A549 treated with ZK216348 at 1 μM for 4 hours (cell line): ENCODE measurements around the gene RELB. TPM values are rescaled to one million over a fixed set of nuclear protein-coding genes. Genes with fewer than 3 reads are reported as not detected.

Source experiments
- total RNA-seq: library from RNA; stranded (reverse); fragments of 200-300 nt; extraction: Qiagen RNA extraction; gene quantifications from 5 replicates; pipeline ENCODE4 v1.2.3, GENCODE V29; 2022; ENCODE audit warnings: low read depth

Gene RELB
- total RNA-seq: 21.5 to 47.3 TPM (median 39.4 TPM) in 5 replicates

GRCh38 chr19:45001087-45001739 is at the start of gene RELB:
TSS of gene RELB (plus strand) at chr19:45001464. CDS start at chr19:45001580, 116 bp downstream.

GRCh38 chr19:44954649-44955504 is 46.4 kb upstream of the RELB start, which contains the start of gene CLPTM1:
TSS of gene CLPTM1 (plus strand) at chr19:44955380. CDS start at chr19:44955396, 16 bp downstream.

GRCh38 chr19:45038931-45039893 is 37.9 kb downstream of the RELB start, which contains the start of gene CLASRP:
TSS of gene CLASRP (plus strand) at chr19:45039045. CDS start at chr19:45040213, 1,168 bp downstream.

GRCh38 chr19:45076029-45076850 is 75.0 kb downstream of the RELB start, which contains the start of gene ZNF296:
TSS of gene ZNF296 (minus strand) at chr19:45076478. CDS start at chr19:45076373, 105 bp downstream.

GRCh38 chr19:45079063-45079910 is 78.0 kb downstream of the RELB start, which contains the start of gene GEMIN7:
TSS of gene GEMIN7 (plus strand) at chr19:45079260. CDS start at chr19:45090115, 10,855 bp downstream.

Other genes starting within 250 kb of the RELB start
- gene CBLC, start 223.6 kb upstream of the RELB start, total RNA-seq: not detected in 5 replicates
- 46.2 to 95.2 TPM (median 82.2 TPM) in 5 replicates for gene BCAM, start 192.4 kb upstream of the RELB start, total RNA-seq
- gene NECTIN2, start 155.2 kb upstream of the RELB start, total RNA-seq: 66.5 to 87.0 TPM (median 80.6 TPM) in 5 replicates
- 157 to 269 TPM (median 249 TPM) in 5 replicates for gene TOMM40, start 110.2 kb upstream of the RELB start, total RNA-seq
- 9.7 to 22.0 TPM (median 15.3 TPM) in 5 replicates for gene APOE, start 95.7 kb upstream of the RELB start, total RNA-seq
- 106 to 124 TPM (median 109 TPM) in 5 replicates for gene APOC1, start 86.9 kb upstream of the RELB start, total RNA-seq
- not detected in 5 replicates for gene APOC4, start 59.2 kb upstream of the RELB start, total RNA-seq
- gene APOC2, start 55.4 kb upstream of the RELB start, total RNA-seq: not detected in 5 replicates
- 105 to 202 TPM (median 186 TPM) in 5 replicates for gene CLPTM1, start 46.1 kb upstream of the RELB start, total RNA-seq
- gene CLASRP, start 37.6 kb downstream of the RELB start, total RNA-seq: 53.3 to 78.2 TPM (median 70.7 TPM) in 5 replicates
- 5.5 to 12.5 TPM (median 11.8 TPM) in 5 replicates for gene ZNF296, start 75.0 kb downstream of the RELB start, total RNA-seq
- 75.9 to 97.8 TPM (median 96.0 TPM) in 5 replicates for gene GEMIN7, start 77.8 kb downstream of the RELB start, total RNA-seq
- 23.1 to 37.0 TPM (median 36.1 TPM) in 5 replicates for gene PPP1R37, start 91.7 kb downstream of the RELB start, total RNA-seq
- 0.08 to 0.34 TPM (median 0.32 TPM) in 5 replicates for gene NKPD1, start 159.5 kb downstream of the RELB start, total RNA-seq
- gene TRAPPC6A, start 176.8 kb downstream of the RELB start, total RNA-seq: 29.2 to 47.2 TPM (median 38.5 TPM) in 5 replicates
- 13.7 to 22.6 TPM (median 17.2 TPM) in 5 replicates for gene BLOC1S3, start 177.3 kb downstream of the RELB start, total RNA-seq
- 1.0 to 2.0 TPM (median 2.0 TPM) in 5 replicates for gene EXOC3L2, start 243.9 kb downstream of the RELB start, total RNA-seq
- gene MARK4, start 249.8 kb downstream of the RELB start, total RNA-seq: 5.5 to 8.6 TPM (median 7.4 TPM) in 5 replicates